ENCODE measurements around the gene TNFSF18. TPM values are rescaled to one million over a fixed set of nuclear protein-coding genes. Genes with fewer than 3 reads are reported as not detected.
A peak's percentile ranks its signal among the peaks of the same experiment; 100 is the strongest.

Gene TNFSF18
- total RNA-seq, 1 donor from 2014 or later: 45.6 TPM

DNA sequence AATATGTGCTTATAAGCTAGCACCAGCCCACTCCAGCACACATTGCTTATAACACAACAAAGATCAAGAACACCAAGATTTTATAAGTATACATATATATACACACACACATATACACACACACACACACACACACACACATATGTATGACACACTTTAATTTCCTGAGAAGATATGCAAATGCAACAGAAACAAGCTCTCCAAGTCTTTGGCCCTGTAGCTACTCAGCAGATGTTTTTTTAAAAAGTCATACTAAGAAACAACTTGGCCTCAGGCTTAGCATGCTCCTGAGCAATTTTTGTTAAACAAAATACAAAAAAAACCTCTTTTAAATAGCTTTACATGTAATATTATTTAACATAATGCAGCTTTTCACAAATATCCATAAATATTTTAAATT lies 11.1 kb downstream of the TNFSF18 start:
- DNase-seq (ENCODE audit: low read depth, low spot score): no peak

DNA sequence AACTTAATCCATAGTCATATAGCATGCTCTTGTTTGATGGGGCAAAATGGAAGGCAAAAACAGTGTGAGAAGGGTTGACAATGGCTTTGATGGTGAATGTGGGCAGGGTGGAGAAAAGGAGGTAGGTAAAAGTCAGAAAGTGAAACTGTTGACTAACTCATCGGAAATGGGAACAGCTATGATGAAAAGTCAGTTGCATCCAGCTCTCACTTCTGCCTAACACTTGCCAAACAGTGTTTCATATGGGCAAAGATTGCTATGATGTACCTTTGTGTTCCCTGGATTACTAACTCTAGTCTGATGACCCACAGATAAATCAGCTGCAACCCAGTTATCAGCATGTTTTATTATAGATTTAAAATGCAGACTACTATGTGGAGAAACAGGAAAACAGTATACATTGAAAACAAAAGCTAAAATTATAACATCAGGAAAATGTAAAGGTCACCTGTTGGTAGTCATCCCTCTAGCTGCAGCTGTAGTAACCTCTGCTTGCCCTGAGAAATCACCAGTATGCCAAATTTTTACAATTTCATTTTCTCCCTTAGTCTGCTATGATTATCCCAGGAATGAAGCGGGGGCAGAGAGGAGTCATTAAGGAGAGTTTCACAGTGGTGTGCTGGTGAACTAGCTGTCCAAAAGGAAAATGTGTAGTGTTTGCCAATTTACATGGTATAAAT lies 11.7 kb downstream of the TNFSF18 start:
- DNase-seq (ENCODE audit: low read depth, low spot score): no peak

- DNase-seq (ENCODE audit: low read depth, low spot score): no peak
Measured at GRCh38 chr1:173024543-173024942, 26.2 kb downstream of the TNFSF18 start.

- DNase-seq (ENCODE audit: low read depth, low spot score): no peak
Measured at GRCh38 chr1:173023343-173023742, 27.4 kb downstream of the TNFSF18 start.

GRCh38 chr1:173020138-173020750 lies 30.5 kb downstream of the TNFSF18 start:
- DNase-seq (ENCODE audit: low read depth, low spot score): no peak

GRCh38 chr1:173017792-173018191 lies 32.9 kb downstream of the TNFSF18 start:
- no peak for DNase-seq (ENCODE audit: low read depth, low spot score)

DNA sequence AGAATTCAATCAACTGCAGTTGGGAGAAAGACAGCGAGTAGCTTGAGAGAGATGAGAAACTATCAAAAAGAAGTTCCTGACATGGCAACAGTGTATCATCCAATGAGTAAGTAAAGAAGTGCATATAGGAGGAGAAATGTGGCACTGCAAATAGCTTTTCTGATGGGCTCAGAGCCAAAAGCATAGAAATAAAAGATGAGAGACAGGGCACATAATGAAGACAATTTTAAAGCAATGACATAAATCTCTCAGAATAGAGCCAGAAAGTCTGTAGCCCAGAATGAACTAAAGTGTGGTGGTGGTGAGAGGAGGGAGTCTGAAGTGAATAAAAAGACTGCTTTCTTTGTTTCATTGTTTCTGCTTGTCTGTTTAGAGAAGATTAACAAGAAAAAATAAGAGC lies 34.3 kb downstream of the TNFSF18 start:
- DNase-seq (ENCODE audit: low read depth, low spot score): no peak

DNA sequence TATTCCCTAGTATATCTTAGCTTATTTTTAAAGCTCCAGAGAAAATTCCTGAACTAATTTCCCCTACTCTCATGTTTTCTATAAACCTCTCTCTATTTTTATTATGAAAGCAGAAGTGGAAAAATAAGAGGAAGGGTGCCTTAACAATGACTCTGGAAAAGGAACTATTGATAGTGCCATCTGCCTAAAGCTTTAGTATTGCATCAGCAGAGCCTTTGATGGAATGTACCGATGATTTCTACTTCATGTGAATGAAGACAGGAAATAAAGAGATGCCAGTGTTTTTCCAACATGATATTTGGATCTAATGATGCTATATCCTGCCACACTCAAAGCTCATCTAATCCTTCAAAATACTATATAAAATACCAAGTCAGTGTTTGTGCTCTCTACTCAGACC lies 35.1 kb downstream of the TNFSF18 start:
- no peak for DNase-seq (ENCODE audit: low read depth, low spot score)

GRCh38 chr1:173014160-173014559 lies 36.6 kb downstream of the TNFSF18 start:
- no peak for DNase-seq (ENCODE audit: low read depth, low spot score)

DNA sequence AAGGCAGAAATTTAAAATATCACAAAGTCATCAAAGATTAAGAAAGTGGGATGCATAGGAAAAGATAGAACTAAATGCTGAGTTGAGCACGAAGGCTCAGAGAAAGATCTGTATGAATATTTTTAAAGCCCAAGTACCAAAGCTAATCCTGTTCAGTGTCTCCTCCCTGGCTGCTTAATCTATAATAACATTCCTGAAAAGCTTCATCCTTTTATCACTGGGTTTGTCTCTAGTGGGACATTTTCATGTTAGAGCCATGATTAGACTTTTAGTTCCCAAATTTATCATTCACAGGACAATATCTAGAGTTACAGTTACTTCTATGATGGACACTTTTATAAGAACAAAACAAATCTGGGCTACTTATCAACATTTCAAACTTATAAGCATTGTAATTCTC lies 38.6 kb downstream of the TNFSF18 start:
- no peak for DNase-seq (ENCODE audit: low read depth, low spot score)

DNA sequence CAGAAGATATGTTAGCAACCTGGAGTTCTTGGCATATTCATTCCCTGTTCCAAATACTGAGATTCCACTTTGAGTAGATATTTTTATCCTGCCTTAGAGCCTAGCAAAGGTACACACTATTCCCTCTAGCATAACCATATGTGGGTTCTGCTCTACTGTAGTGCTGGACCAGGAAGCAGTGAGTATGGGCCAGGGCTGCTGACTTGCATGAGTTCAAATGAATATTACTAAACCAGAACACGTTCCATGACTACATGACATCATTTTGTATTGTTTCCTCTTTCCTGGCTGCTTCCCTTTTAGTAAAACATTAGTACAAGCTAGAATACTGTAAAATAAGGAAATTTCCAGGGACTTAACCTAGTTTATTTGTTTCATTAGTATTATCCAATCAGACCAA lies 41.1 kb downstream of the TNFSF18 start:
- DNase-seq (ENCODE audit: low read depth, low spot score): peak; percentile 13

DNA sequence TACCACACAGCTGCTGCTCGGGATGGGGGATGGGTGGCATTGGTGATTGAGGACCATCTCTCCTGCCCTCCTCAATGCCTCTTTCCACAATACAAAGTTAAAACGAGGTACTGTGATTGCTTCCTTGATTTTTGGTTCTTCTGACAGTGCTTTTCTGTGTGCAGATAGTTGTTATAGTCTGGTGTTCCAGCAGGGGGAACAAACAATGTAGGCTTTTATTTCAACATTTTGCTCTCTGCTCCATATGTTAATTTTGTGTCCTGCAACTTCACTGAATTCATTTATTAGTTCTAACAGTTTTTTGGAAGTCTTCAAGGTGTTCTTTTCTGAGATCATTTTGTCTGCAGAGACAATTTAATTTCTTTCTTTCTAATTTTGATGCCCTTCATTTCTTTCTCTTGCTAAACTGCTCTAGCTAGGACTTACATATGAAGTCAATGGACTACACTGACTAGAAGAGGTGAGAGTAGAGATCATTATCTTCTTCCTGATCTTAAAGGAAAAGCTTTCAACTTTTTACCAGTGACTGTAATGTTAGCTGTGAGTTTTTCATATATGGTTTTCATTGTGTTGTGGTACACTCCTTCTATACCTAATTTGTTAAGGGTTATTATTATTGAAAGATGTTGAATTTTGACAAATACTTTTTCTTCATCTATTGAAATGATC lies 45.4 kb downstream of the TNFSF18 start:
- no peak for DNase-seq (ENCODE audit: low read depth, low spot score)

DNA sequence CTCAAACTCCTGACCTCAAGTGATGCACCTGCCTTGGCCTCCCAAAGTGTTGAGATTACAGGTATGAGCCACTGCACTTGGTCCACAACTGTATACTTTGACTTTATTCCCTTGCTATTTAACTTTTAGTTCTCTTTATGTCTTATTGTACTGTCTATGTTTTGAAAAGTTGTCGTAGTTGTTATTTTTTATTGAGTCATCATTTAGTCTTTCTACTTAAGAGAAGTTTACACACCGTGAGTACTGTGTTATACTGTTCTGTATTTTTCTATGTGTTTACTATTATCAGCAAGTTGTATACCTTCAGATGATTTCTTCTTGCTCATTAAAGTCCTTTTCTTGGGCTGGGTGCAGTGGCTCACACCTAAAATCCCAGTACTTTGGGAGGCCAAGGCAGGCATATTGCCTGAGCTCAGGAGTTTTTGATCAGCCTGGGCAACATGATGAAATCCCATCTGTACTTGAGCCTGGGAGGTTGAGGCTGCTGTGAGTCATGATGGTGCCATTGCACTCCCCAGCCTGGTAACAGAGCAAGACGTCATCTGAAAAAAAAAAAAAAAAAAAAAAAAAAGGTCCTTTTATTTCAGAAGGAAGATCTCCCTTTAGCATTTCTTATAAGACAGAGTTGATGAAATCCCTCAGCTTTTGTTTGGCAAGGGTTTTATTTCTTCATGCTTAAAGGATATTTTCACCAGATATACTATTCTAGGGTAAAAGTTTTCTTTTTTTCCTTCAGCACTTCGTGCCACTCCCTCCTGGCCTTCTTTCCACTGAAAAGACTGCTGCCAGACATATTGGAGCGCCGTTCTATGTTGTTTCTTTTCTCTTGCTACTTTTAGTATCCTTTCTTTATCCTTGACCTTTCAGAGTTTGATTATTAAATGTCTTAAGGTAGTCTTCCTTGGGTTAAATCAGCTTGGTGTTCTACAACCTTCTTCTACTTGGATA lies 47.6 kb downstream of the TNFSF18 start:
- no peak for DNase-seq (ENCODE audit: low read depth, low spot score)

DNA sequence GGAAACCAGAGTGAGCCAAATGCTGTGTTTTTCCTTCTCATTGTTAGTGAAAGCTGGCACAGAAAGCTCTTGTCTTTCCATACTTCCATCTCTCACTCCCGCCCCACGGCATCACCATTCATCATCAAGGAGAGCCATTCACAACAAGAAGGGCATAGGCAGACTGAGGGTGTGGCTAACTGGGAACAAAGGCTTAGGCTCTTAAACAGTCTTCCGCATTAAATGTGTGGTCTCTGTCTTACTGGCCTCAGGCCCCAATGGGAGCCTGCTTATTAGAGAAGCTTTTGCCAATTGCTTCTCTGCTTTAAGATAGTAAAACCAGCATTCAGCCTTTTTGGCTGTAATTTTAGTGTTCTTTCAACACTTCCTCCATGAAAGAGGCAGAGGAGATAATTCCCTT lies 51.4 kb downstream of the TNFSF18 start:
- no peak for DNase-seq (ENCODE audit: low read depth, low spot score)

DNA sequence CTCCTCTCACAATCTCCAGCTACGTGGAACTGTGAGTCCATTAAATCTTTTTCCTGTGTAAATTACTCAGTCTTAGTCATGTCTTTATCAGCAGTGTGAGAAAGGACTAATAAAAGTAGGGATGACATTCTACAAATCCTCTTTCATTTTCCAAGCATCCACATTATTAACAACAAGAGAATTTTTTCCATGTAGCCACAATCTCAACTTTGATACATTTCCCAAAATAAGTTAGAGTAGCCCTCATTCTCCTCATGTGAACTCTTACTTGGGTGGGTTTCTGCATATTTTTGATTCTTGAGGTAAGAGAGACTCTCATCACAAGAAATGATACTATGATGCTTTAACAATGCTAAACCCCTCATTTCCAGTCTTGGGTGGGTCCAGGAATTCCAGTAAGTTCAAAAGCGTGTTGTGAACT lies 52.8 kb downstream of the TNFSF18 start:
- DNase-seq (ENCODE audit: low read depth, low spot score): no peak

DNA sequence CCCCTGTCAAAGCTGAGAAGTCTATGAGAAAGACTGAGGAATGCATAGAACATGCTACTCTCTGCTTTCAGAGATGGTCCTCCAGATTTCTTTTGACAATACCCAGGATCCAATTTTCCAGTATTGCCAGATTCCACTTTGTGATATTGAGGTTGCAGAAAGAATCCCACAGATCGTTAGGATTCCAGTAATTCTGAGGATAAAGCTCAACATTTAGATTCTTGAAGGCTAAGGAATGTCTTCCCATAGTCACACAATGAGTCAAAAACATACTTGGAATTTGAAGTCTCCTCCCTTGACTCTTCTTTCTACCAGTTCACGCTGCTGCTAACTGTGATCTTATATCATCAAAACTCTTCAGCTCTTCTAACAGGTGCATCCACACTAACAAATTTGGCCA lies 57.1 kb downstream of the TNFSF18 start:
- DNase-seq (ENCODE audit: low read depth, low spot score): no peak

DNA sequence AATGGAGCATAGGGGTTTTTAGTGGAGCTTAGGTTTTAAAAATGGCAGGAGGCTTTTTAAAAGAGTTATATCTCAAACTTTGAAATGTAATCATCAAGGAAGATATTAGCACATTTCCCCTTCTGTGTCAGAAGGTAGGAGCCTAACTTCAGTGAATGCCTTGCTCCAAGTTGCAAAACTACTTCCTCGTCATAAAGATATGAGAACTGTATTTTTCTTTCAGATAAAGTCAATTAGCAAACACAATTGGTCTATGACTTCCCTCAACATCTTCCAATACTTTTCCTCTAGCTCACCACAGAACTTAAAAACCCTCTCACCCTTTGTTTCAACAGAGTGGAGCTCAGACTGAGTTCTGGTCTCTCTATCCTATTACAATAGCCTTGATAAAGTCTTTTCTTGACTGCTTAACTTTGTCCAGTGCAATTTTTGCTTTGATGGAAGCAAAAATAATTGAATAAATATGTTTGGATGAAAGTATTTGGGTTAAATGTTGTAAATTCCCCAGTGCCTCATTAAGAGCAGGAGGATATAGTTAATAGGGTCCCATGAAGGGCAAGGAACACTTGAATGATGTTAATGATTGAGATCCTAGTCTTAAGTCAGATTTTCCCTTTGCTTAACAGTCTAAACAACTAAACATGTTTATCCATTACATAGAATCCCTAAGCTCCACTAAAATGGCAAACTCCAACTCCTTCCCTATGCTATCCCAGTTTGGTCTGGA lies 58.9 kb downstream of the TNFSF18 start:
- no peak for DNase-seq (ENCODE audit: low read depth, low spot score)

- DNase-seq (ENCODE audit: low read depth, low spot score): no peak
Measured at GRCh38 chr1:172990598-172991215, 60.0 kb downstream of the TNFSF18 start.
